Smooth muscle cell (in vitro differentiated cells): ENCODE data around the gene XYLT2. TPM values are rescaled to one million over a fixed set of nuclear protein-coding genes. Genes with fewer than 3 reads are reported as not detected.

Experiments
- DNase-seq: peaks from one replicate; lab custom pipeline; 2025; ENCODE audit not compliant: unreplicated experiment; lab: John Stamatoyannopoulos, UW
- H2AFZ ChIP-seq: fragments of 200-600 bp; sonication (generic); 2 replicates; pipeline ENCODE4 v1.6.0; 2016; ENCODE audit warnings: antibody characterized with exemption, low read depth, mild to moderate bottlenecking
- H3F3A ChIP-seq: fragments of 200-600 bp; sonication (generic); 2 replicates; pipeline ENCODE4 v1.6.0; 2017; ENCODE audit warnings: antibody characterized with exemption, low read depth
- H3K27ac ChIP-seq: fragments of 200-600 bp; sonication (generic); 2 replicates; pipeline ENCODE4 v1.5.1; 2016; ENCODE audit warnings: low read depth, mild to moderate bottlenecking
- H3K27me3 ChIP-seq: fragments of 200-600 bp; sonication (generic); 2 replicates; pipeline ENCODE4 v1.6.1; 2016; ENCODE audit warnings: low read depth, mild to moderate bottlenecking
- H3K36me3 ChIP-seq: fragments of 200-600 bp; sonication (generic); 2 replicates; pipeline ENCODE4 v1.5.1; 2016; ENCODE audit warnings: low read depth
- H3K4me1 ChIP-seq: fragments of 200-600 bp; sonication (generic); 2 replicates; pipeline ENCODE4 v1.5.1; 2016; ENCODE audit warnings: low read depth
- H3K4me2 ChIP-seq: fragments of 200-600 bp; sonication (generic); 2 replicates; pipeline ENCODE4 v1.6.0; 2016; ENCODE audit warnings: mild to moderate bottlenecking
- H3K4me3 ChIP-seq: fragments of 200-600 bp; sonication (generic); 2 replicates; pipeline ENCODE4 v1.5.1; 2016; ENCODE audit warnings: mild to moderate bottlenecking
- H3K79me2 ChIP-seq: fragments of 200-600 bp; sonication (generic); 2 replicates; pipeline ENCODE4 v1.6.0; 2016; ENCODE audit warnings: low read depth, mild to moderate bottlenecking
- H3K9ac ChIP-seq: fragments of 200-600 bp; sonication (generic); 2 replicates; pipeline ENCODE4 v1.6.0; 2016; ENCODE audit warnings: low read depth
- H3K9me3 ChIP-seq: fragments of 200-600 bp; sonication (generic); replicated peaks from 2 replicates; pipeline ENCODE4 v1.5.1; 2016; ENCODE audit warnings: low read depth
- H4K20me1 ChIP-seq: fragments of 200-600 bp; sonication (generic); 2 replicates; pipeline ENCODE4 v1.6.0; 2016; ENCODE audit warnings: low read depth
- WGBS: methylation state at CpG from one replicate; pipeline ENCODE4 v1.1.7; 2016; ENCODE audit warnings: low lambda C conversion rate; 5-methylcytosine and 5-hydroxymethylcytosine counted together
- polyA plus RNA-seq: library from polyadenylated mRNA; unstranded; fragments of >200 nt; fragmentation: Nextera tagmentation; extraction: Ambion mirVana; gene quantifications from 2 replicates; pipeline ENCODE4 v1.2.1, GENCODE V29; 2016
- total RNA-seq: library from RNA; depleted of rRNA; stranded (reverse); fragments of >200 nt; gene quantifications from 2 replicates; pipeline ENCODE4 v1.2.3, GENCODE V29; 2014
- TF ChIP-seq, protein P1 (sequence below): fragments of 200-600 bp; sonication (generic); IDR thresholded peaks from 2 replicates; pipeline ENCODE4 v1.5.1; 2017; ENCODE audit warnings: borderline replicate concordance, mild to moderate bottlenecking, antibody characterized with exemption; ENCODE audit not compliant: insufficient read depth, poor library complexity, severe bottlenecking

Gene XYLT2
- total and polyA plus RNA-seq, 2 experiments from 2014 or later = 32.3 to 34.3 TPM

DNA sequence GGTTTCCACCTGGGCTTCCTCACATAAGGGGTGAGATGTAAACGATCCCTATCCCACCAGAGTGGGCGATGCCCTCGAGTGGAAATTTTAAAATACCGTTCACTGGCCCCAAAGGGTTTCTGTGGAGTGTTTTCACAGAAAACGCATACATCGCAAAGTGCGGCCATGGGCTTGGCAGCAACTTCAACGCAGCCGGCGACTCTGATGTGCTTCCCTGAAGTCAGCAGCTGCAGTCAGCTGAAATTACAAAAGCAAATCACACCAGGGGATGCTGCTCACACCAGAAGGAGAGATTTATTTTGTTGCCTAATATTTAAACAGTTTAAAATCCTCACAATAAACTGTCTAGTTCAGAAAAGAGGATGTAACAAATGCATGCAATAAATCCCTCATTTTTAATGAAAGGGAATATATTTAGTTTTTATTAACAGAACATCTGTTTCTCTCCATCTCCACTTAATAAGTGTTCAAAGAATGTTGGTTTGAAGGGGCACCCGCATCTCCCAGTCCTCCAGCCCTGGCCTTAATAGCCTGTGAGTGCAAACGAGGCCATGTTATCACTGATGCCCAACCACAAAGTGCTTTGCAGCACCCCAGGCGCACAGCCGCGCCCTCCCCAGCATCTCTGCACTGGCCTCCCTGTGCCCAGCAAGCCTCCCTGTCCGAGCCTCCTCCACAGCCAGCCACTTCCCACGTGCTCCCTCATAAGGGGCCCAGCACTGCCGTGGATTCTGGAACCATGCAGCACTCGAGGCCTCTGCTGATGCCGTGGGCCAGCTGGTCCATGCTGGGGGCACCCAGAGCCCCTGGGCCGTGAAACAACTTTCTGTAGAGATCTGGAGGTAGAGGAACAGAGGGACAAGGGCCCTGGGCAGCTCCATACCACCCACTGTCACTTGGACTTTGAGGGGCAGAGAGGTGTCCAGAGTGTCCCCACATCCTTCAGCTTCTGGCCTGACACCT is 17.3 kb upstream of the XYLT2 start:
- 85% methylated on average over 21 of the region's 21 CpGs for WGBS
- no peak overlapping the region for H3K27ac ChIP-seq
- H3K4me3 ChIP-seq = no peak overlapping the region
- no peak overlapping the region for H3K4me2 ChIP-seq
- no peak overlapping the region for H2AFZ ChIP-seq
- H3K36me3 ChIP-seq = no peaks in the 10 kb centered on the region
- TF ChIP-seq, protein P1, sequence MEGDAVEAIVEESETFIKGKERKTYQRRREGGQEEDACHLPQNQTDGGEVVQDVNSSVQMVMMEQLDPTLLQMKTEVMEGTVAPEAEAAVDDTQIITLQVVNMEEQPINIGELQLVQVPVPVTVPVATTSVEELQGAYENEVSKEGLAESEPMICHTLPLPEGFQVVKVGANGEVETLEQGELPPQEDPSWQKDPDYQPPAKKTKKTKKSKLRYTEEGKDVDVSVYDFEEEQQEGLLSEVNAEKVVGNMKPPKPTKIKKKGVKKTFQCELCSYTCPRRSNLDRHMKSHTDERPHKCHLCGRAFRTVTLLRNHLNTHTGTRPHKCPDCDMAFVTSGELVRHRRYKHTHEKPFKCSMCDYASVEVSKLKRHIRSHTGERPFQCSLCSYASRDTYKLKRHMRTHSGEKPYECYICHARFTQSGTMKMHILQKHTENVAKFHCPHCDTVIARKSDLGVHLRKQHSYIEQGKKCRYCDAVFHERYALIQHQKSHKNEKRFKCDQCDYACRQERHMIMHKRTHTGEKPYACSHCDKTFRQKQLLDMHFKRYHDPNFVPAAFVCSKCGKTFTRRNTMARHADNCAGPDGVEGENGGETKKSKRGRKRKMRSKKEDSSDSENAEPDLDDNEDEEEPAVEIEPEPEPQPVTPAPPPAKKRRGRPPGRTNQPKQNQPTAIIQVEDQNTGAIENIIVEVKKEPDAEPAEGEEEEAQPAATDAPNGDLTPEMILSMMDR = no peak
- H3K27me3 ChIP-seq = no peaks in the 10 kb centered on the region
- H3K4me1 ChIP-seq = no peaks in the 10 kb centered on the region
- no peaks in the 10 kb centered on the region for H3K79me2 ChIP-seq
- DNase-seq = no peak
- H3F3A ChIP-seq = no peaks in the 10 kb centered on the region
- H4K20me1 ChIP-seq = no peaks in the 10 kb centered on the region
- H3K9ac ChIP-seq = no peak overlapping the region
- no peaks in the 10 kb centered on the region for H3K9me3 ChIP-seq

DNA sequence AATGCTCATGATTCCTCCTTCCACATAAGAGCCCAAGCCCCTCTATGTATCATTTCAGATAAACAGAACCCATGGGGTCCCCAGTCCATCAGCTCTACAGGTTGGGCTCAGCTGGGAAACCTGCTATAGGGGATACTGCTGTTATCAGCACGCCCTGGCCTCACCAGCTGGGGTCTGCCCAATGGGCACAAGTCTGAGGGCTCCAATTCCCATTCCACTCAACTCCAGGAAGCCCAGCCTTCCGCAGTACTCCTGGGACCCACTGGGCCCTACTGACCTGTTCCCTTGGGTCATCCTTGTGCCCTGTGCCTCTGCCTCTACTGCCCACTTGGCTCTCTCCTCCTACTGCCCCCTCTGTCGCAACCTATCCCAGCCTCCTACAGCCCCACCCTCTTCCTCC is 16.2 kb upstream of the XYLT2 start:
- Histone ChIP-seq H3K4me1 (no peaks in the 10 kb centered on the region), H3K4me2 (no peak overlapping the region), H3F3A (no peaks in the 10 kb centered on the region), H3K79me2 (no peaks in the 10 kb centered on the region), H3K9me3 (no peaks in the 10 kb centered on the region), H3K9ac (no peak overlapping the region), H4K20me1 (no peaks in the 10 kb centered on the region), H3K4me3 (no peak overlapping the region), H3K36me3 (no peaks in the 10 kb centered on the region), H2AFZ (no peak overlapping the region), H3K27me3 (no peaks in the 10 kb centered on the region), H3K27ac (no peak overlapping the region)
- WGBS = 94% methylated on average over 3 of the region's 3 CpGs
- no peak for DNase-seq
- TF ChIP-seq, protein P1 = no peak

DNA sequence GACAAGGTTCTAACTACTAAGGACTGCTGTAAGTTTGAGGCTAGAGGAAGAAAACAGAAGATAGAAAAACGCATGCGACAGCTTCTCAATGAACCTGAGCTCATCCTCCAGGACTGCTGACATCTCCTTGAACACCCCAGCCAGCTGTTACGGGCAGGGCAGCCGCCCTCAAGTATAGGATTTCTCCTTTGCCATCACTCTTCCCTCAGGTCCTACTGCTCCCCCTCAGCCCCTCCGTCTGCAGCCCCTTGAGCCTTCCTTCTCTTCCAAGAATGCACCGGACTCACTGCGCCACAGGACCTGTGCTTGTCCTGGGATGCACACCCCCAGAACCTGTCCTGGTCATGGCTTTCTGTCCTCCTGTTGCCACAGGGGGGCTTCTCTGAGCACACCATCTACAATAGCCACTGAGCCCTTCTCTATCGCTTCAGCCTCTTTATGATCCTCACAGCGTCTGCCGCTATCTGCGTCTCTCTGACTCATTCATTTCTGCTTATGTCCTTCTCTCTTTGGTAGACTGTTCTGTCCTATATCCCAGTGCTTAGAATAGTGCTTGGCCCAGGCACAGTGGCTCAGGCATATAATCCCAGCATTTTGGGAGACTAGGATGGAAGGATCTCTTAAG is 15.7 kb upstream of the XYLT2 start:
- no peak for DNase-seq
- H3K79me2 ChIP-seq = no peaks in the 10 kb centered on the region
- H3K9me3 ChIP-seq = no peaks in the 10 kb centered on the region
- no peak overlapping the region for H2AFZ ChIP-seq
- no peaks in the 10 kb centered on the region for H3F3A ChIP-seq
- no peaks in the 10 kb centered on the region for H4K20me1 ChIP-seq
- no peak overlapping the region for H3K9ac ChIP-seq
- H3K27me3 ChIP-seq = no peaks in the 10 kb centered on the region
- no peak overlapping the region for H3K4me2 ChIP-seq
- no peaks in the 10 kb centered on the region for H3K36me3 ChIP-seq
- H3K27ac ChIP-seq = no peak overlapping the region
- 70% methylated on average over 11 of the region's 11 CpGs for WGBS
- TF ChIP-seq, protein P1 = no peak
- H3K4me3 ChIP-seq = no peak overlapping the region
- H3K4me1 ChIP-seq = no peaks in the 10 kb centered on the region
